Medulla oblongata (tissue), 1 donor: ENCODE data around the gene RAX.
"Not testable (repeated sequence)": the region's sequence is repeated elsewhere in the genome, so short reads cannot be mapped to it uniquely, and the experiment has no call there.

Source experiments
- DNase-seq: peaks from one replicate; pipeline ENCODE4 v3.0.0-alpha.2; 2015; ENCODE audit errors: extremely low spot score

Gene RAX

DNA sequence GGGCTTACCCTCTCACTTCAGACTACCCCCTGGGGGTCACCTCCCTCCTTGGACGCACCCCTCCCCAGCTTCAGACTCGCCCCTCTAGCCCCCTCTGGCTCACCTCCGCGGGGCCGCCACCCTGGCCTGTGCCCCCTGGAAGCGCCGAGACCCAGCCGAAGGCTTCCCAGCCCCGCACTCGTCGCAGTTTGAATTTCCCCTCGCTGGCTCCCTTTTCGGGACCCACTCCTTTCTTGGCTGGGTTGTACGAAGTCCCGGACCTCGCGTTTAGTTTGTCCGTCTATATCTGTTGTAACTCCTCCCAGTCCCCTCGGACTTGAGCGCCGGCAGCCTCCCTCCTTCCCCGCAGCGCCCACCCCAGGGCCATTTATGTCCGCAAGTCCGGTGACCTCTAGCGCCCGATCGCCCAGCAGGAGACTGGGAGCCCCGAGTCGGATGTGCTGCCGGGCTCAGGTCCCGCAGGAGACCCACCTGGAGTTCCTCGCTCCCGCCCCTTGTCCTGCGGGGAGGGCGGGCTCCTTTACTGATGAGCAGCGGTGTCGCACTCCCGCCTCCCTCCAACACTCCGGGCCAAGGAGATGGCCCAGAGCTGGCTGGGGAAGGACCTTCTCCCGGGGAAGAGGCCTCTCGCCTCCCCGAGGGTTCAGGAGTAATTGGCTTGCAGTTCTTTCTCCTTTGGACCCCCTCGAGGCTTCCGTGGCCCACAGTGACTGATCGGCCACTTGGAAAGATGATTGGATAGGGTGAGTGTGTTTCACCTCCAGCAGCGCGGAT is 692 bp upstream of the RAX start:
- no peak for DNase-seq

DNA sequence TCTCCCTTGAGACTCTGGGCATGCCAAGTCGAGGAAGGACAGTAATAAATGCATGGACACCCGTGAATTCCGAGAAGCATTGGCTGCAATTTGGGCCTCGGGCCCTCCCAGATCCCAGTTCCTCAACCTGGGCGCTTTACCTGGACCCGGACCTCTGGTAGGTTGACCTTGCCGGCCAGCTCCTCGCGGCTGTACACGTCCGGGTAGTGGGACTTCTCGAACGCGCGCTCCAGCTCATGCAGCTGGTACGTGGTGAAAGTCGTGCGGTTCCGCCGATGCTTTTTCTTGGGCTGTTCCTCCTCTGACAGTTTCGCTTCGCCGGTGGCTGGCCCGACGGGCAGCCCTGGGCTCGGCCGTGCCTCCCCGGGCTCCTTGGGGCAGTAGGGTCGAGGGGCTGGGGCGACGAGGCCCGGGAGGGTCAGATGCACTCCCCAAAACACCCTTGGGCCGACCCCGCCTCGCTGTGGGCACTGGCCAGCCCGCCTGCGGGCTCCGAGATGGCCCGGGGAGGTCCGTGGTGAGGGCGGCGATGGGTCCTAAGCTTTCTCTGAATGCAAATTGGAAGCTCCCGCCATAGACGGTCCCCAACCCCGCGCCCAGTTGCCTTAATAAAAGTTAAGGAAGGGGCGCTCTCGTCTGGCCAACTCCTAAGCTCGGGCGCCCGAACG is 899 bp downstream of the RAX start:
- no peak for DNase-seq

DNA sequence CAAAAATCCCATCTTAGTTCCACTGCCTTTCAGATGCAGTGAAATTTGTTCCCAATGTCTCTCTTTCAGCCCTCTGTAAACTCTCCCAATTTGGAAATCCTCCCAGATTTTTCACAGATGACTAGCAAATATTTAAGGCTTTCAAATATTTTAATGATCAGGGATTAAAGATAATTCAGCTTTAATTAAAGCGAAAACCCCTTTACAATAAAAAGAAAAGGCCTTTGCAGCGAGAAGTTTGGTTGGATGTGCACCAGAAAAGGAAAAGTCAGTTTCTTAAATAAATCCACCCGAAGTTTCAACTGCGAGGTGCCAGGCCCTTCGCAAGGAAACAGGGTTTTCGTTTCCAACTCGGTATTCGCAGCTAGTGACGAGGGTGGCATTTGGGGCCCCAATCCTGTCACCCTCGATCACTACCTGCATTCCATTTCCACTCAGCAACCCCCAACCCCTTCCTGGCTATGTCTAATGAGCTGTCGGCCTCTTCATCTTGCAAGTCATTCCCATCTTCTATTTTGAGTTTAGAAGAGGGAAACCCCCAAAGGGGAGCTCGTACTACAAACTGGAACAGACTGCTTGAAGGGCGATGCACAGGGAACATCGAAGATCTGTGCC is 1.5 kb downstream of the RAX start:
- no peak for DNase-seq

DNA sequence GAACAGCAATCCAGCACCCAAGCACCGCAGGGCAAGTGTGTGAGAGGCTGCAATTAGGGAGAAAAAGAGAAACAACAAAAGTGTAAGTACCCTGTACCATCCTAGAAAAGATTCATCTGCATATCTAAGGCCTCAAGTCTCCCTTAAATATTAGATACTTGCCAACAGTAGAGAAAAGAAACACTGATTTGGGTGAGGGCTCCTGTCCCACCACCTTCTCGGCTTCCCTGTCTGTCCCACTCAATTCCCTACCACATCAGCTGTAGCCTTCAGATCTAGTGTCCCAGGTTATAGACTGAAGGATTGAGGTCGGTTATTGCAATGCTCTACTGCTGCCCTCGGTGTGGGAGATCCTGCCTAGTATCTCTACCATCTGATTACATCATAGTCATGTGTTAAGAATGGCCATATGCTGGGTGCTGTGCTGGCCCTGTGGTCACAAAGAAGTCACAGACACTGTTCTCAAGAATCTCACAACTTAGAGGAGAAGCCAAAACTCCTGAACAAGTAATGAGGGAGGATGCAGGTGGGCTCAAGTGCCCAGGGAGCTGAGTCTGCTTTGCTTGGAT is 2.5 kb downstream of the RAX start:
- no peak for DNase-seq

DNA sequence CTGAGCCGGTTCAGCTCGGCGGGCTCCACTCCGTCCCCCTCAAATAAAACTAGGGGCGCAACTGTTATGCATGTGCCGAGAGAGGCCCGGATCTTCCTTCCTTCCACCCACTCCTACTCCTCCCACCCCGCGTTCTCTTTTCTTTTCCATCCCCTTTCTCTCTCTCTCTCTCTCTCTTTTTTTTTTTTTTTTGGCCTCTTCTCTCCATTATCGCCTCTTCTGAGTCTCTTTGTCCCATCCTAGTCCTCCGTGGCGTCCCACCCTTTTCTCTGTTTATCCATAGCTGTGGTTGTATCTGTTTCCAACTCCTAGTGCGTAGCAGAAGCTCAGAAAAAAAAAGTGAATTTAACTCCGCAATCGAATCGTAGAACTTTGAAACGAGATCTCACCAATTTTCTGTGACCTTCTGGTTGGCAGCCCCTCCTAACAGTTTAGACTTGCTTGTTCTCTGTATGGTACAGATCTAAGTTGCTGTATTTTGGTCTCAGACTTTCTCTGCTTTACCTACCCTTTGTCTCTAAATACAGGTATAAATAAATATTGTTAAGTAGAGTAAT is 3.6 kb downstream of the RAX start:
- no peak for DNase-seq

DNA sequence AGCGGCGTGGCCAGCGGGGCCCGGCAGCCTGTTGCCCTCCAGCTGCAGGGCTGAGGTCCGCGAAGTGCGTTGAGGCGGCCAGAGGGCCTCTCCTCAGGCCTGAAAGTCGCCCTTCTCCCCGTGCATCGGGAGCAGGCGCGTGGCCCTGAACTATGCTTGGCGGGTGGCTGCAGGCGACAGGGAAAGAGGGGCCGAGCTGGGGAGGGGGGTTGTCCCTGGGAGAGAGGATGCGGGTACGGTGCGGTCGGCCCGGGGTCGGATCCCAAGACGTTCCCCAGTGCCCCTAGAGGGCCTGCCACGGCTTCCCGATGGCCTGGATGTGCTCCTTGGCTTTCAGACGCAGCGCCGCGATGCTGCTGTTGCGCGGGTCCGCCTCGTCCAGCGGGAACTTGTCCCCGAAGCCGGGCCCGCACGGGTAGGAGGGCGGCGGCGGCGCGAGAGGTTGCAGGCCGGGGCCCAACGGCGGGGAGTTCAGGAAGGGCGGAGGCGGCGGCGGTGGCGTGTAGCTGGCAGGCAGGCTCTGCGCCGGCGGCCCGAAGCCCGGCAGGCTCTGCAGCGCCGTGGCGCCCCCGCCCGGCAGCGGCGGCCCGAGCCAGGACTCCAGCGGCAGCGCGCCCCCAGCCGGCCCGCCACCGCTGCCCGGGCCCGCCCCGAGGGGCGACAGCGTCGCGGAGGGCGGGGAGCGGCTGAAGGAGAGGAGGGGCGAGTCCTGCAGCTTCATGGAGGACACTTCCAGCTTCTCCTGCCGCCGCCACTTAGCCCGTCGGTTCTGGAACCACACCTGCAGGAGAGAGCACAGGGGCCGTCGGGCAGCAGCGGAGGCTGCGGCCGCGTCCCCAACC is 4.3 kb downstream of the RAX start:
- no peak for DNase-seq

DNA sequence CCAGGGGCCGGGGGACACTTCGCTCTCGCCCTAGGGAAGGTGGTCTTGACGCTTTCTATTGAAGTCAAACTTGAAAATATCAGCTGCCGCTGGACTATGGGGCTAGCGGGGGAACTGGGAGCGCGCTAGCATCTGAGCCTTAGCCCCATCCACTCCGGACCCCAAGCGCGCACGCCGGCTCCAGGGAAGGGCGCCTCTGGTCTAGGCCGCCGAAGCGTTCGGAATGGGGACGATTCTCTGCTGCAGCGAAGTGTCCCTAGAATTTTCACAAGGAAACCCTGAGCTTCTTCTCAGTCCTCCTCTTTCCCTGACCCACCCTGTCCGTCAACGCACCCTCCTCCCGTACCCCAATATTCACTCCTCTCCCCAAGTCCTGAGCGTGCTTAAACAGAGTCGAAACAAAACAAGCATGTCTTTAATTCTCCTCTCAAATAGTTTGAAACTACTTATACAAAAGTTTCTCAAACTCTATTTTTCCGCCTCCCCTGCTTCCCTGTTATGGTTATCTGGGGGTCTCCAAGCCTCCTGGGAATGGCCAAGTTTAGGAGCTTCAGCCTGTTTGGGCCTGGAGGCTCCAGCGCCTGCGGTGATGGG is 5.0 kb downstream of the RAX start:
- DNase-seq: no peak

DNA sequence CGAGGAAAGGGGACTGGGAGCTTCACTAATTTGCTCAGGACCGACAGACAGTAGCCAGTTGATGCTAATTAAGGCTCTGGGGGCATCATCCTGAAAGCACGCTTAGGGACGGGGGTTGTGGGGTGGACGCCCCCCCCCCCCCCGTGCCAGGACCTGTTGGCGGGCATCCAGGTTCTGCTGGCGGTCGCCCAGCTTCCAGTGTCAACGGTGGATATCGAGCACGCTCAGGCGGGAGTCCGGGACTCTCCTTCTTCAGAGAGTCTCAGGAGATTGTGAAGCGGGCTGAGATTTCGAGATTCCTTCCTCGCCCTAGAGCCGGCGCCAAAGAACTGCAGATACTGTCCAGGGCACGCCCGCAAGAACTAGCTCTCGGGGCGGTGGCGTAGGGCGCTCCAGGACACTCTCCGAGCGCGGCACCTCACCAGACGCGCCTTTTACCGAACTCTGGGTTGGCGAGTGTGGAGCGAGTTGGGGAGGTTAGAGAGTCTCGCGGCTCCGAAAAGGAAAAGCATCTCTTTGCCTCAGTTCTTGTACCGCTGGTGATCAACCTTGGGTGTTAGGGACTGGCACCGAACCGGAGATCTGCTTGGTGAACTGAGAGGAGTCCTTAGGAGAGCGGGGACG is 5.6 kb downstream of the RAX start:
- DNase-seq: no peak

DNA sequence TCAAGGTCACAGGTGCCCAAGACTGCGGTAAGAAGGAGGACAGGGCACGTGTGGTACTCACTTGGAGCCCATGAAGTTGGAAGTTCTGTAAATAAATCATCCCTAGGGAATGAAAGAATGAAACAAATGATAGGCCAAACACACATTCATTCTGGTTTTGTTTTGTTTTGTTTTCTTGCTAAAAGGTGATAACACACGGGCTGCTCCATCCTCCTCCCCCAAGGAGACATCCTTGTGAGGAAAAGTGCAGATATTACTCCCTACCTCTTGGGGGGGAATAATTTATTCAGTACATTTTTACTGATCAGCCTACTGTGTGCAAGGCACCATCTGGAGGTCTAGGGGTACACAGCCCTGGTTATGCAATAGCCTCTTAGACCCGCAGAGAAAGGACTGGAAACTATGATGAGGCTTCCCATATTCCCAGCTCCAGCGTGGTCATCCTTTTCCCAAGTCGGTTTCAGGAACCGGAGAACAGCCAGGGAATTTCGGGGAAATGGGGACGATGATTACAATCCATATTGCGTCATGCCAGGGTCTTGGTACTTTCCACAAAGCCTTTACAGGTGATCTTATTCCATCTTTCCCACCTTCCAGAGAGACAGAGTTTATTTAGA is 6.3 kb downstream of the RAX start:
- DNase-seq: no peak

DNA sequence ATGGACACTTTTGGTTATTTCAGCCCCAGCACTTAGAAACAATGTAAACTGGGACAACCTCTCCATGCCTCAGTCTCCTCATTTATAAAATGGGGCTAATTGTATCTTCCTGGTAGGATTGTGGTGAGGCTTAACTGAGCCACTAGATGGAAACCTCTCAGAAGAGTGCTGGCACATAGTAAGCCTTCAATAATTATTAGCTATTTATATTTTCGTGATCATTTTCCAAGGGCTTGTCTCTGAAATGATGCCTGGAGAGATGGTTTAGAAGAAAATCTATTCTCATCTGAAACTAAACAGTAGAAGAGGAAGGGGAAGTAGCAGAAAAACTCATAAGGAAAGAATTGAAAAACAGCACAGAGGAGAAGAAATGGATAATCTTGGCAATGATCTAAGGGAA is 6.8 kb downstream of the RAX start:
- DNase-seq: no peak

DNA sequence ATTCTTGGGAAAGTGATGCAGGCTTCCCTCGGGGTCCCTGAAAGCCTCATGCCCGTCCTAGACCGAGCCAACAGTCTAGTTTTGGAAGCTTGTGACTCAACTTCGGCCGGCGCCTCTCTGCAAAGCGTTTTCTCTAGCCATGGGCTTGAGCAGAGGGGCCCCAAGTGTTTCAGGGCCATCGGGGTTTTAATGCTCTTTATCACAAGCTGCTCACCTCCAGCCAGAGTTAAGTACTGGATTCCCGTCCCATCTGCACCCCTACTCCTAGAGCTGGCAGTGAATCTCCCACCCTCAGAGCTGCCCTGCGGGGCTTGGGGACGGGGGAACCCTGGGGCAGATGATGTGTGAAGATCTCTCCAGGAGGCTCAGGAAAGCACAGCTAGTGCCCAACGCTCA is 7.3 kb downstream of the RAX start:
- no peak for DNase-seq

DNA sequence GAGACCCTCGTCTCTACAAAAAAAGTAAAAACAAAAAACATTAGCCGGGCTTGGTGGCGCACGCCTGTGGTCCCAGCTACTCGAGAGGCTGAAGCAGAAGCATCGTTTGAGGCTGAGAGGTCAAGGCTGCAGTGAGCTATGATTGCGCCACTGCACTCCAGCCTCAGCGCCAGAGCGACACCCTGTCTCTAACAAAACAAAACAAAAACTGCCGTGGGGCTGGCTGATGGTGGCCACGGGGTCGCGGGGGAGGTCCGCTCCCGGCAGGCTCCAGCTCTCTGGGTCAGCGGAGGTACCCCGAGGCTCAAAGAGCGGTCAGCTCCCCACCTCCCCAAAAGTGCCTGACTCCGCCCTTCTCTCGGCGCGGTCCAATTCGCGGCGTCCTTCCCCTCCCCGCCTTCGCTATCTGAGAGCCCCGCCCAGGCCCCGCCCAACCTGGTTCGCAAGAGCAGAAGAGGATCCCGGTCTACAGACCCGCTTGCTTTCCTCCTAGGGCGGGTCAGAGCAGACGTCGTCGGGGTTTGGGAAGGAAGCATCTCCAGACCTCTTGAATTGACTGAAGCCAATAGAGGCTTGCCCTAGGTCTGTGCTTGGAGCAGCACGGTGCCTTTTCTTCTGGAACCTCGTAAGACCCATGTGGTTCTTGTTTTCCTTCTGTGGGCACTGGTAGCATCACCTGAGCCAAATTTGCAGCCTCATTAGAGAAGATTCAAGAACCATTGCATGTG is 7.8 kb downstream of the RAX start:
- no peak for DNase-seq

DNA sequence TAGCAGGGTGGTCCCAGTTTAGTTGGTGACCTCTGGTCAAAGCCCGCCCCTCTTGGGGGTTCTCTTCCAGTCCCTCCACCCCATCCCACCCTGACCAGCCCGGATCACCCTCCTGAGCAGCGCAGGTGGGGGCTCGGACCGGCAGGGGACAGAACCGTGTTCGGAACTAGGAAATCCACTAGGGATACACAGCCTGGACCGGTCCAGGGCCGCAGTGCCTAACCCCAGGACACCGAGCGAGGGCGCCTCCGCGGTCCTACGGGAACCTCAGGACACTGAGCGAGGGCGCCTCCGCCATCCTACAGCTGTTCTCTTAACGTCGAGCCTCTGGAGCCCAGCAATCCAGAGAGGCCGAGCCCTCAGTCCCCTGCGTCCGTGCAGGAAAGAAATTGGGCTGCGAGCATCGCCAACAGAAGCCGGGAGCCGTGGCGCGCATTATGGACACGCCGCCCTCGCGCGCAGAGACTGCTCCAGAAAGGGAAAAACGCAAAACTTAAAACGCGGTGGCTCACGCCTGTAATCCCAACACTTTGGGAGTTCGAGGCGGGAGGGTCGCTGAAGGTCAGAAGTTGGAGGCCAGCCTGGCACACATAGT is 8.5 kb downstream of the RAX start:
- no peak for DNase-seq

DNA sequence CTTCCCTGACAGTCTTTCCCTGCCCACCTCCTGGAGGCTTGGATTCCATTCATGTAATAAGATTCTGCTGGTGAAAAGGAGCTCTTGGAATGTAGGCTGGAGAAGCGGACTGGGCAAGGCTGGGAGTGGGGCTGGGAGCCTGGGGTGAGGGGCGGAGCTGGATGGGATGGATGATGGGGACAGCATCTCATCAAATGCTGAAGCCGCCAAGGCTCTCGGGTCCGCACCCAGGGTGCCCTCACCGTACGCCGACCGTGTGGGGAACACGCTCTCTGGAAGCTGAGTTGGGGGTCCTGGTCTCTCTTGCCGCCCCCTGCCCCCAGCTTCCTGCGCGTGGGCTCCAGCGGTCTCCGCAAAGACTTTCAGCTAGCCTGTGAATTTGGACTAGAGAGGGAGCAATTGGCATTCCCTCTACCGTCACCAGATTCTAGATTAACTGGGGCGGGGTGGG is 9.1 kb downstream of the RAX start:
- no peak for DNase-seq

DNA sequence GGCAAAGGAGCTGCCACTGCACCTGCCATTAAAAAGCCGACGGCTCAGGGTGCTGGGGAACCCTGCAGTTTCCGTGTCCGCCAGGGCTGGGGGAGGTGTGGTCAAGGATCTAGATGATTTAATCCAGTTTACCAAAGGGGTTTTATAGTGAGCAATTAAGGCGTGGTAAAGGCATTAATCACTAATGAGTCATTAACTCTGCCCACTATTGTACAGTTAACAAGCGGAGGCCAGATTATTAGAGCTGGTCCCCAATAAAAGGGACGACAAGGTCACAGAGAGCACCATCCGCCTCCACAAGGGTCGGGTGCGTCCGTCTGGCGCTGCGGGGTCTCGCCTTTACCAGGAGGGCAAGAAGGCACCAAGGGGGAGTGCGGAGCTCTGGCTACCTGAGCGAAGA is 9.6 kb downstream of the RAX start:
- DNase-seq: no peak

DNA sequence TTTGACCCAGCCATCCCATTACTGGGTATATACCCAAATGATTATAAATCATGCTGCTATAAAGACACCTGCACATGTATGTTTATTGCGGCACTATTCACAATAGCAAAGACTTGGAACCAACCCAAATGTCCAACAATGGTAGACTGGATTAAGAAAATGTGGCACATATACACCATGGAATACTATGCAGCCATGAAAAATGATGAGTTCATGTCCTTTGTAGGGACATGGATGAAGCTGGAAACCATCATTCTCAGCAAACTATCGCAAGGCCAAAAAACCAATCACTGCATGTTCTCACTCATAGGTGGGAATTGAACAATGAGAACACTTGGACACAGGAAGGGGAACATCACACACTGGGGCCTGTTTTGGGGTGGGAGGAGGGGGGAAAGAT is 11.0 kb downstream of the RAX start:
- DNase-seq: not testable (repeated sequence)

DNA sequence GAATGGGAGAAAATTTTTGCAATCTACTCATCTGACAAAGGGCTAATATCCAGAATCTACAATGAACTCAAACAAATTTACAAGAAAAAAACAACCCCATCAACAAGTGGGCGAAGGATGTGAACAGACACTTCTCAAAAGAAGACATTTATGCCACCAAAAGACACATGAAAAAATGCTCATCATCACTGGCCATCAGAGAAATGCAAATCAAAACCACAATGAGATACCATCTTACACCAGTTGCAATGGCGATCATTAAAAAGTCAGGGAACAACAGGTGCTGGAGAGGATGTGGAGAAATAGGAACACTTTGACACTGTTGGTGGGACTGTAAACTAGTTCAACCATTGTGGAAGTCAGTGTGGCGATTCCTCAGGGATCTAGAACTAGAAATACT is 11.4 kb downstream of the RAX start:
- DNase-seq: not testable (repeated sequence)

DNA sequence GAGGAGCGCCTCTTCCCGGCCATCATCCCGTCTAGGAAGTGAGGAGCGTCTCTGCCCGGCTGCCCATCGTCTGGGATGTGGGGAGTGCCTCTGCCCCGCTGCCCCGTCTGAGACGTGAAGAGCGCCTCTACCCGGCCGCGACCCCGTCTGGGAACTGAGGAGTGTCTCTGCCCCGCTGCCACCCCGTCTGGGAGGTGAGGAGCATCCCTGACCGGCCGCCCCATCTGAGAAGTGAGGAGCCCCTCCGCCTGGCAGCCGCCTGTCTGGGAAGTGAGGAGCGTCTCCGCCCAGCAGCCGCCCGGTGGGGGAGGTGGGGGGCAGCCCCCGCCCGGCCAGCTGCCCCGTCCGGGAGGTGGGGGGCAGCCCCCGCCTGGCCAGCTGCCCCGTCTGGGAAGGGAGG is 17.8 kb downstream of the RAX start:
- not testable (repeated sequence) for DNase-seq

DNA sequence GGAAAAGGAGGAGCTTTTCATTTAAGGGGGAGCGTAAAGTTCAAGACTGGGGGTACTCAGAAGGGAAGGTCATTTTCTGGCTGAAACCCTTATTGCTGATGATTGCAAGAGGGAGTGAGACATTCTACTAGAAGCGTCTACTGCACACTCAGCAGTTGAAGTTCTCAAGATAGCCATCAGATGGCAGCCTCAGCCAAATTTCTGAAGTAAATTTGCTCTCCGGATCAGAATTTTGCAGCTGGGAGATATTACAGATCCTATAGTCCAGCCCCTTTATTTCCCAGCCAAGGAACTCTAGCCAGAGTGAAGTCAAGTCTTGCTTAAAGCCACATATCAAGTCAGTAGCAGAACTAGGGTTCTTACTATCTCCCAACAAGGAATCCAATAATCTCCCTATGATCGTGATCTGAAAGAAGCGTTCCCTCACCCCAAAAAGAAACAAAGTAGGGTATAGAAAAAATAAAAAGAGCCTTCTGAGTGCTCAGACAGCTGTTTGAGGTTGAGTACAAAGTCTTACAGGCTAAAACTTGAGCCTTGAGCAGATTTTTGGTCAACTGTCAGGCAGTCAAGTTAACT is 24.0 kb downstream of the RAX start:
- peak; percentile 78 for DNase-seq
